ENCODE results near the gene GSTA2.

GSTA2 gene

DNA sequence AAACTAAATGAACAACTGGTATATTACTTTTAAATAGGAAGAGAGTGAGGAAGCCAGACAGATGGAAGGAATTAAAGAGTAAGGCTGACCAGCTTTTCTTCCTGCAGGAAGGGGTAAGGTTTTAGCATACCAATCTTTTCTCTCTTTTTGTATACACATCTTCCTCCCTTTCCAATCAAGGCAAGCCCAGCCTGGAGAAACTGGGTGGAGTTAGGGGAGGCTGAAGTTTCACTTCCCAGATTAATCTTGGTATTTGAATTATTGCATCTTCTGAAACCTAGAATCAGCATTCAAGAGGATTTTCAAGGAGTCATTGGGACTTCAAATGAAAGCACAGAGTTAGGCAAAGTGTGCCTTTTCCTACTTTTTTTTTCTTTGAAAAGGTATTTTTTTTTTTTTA lies 59.2 kb downstream of the GSTA2 start:
- DNase-seq (ENCODE audit: extremely low read depth, low read depth) = no peak
- TF ChIP-seq, protein P1, sequence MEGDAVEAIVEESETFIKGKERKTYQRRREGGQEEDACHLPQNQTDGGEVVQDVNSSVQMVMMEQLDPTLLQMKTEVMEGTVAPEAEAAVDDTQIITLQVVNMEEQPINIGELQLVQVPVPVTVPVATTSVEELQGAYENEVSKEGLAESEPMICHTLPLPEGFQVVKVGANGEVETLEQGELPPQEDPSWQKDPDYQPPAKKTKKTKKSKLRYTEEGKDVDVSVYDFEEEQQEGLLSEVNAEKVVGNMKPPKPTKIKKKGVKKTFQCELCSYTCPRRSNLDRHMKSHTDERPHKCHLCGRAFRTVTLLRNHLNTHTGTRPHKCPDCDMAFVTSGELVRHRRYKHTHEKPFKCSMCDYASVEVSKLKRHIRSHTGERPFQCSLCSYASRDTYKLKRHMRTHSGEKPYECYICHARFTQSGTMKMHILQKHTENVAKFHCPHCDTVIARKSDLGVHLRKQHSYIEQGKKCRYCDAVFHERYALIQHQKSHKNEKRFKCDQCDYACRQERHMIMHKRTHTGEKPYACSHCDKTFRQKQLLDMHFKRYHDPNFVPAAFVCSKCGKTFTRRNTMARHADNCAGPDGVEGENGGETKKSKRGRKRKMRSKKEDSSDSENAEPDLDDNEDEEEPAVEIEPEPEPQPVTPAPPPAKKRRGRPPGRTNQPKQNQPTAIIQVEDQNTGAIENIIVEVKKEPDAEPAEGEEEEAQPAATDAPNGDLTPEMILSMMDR (IDR thresholded peaks at IDR 0.05; ENCODE audit: low read depth, low read length, missing control alignments) = no peak
- H3K4me3 ChIP-seq (replicated peaks; ENCODE audit: low read depth, low read length) = no peak overlapping the region

Measured in HFF-Myc (cell line).